NB4 (cell line): Measurements from ENCODE around the gene DNAJC5.

Experiments used
- DNase-seq: peaks from one replicate; pipeline ENCODE4 v3.0.0; 2010; ENCODE audit warnings: low read depth
- H3K4me3 ChIP-seq: one replicate; pipeline ENCODE4 v1.5.1; 2011; ENCODE audit warnings: mild to moderate bottlenecking, low read depth, low read length, moderate library complexity
- MAX ChIP-seq: IDR thresholded peaks from 2 replicates; pipeline ENCODE4 v1.6.1; 2011; ENCODE audit warnings: low read depth, low read length
- MYC ChIP-seq: IDR thresholded peaks from 2 replicates; pipeline ENCODE4 v1.6.1; 2011; ENCODE audit warnings: low read depth, low read length
- POLR2A ChIP-seq: IDR thresholded peaks from 2 replicates; pipeline ENCODE4 v1.6.1; 2011; ENCODE audit warnings: mild to moderate bottlenecking; ENCODE audit not compliant: insufficient read length; ENCODE audit errors: extremely low read depth
- TF ChIP-seq, protein P1 (sequence below): IDR thresholded peaks from one replicate; pipeline ENCODE4 v1.5.1; 2012; ENCODE audit warnings: low read depth, low read length

DNAJC5 gene

DNA sequence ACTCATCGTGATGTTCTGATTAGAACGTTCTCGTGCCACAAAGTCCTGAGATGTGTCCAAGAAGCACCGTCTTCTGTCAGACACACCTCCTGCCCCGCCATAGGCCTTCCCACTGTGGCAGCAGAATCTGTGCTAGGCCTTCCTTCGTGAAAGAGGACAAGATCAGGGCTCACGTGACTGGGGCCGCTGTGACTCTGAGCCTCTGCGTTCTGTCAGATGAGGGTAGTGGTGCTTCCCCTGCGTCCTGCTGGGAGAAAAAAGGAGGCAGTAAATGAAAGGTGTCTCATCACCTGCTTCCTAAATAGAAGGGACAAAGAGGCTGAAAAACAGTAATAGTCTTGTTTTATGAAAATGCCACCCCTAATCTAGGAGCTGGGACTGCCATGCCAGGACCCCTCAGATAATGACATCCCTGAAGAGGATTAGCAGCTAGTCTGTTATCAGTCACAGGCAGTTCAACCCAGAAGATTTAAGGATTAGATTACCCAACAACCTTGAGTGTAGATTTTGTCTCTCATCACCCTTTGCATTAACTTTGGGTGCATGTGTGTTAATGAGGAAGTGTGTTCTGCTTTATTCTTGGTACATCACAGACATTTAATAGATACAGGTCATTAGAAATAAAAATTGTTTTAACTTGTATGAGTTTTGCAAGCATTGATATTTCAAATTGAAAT, 4.1 kb downstream of the DNAJC5 start:
- TF ChIP-seq MAX, result no peak
- TF ChIP-seq, protein P1, sequence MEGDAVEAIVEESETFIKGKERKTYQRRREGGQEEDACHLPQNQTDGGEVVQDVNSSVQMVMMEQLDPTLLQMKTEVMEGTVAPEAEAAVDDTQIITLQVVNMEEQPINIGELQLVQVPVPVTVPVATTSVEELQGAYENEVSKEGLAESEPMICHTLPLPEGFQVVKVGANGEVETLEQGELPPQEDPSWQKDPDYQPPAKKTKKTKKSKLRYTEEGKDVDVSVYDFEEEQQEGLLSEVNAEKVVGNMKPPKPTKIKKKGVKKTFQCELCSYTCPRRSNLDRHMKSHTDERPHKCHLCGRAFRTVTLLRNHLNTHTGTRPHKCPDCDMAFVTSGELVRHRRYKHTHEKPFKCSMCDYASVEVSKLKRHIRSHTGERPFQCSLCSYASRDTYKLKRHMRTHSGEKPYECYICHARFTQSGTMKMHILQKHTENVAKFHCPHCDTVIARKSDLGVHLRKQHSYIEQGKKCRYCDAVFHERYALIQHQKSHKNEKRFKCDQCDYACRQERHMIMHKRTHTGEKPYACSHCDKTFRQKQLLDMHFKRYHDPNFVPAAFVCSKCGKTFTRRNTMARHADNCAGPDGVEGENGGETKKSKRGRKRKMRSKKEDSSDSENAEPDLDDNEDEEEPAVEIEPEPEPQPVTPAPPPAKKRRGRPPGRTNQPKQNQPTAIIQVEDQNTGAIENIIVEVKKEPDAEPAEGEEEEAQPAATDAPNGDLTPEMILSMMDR, result no peak
- H3K4me3 ChIP-seq, result no peak overlapping the region
- peak; percentile 79 for DNase-seq

GRCh38 chr20:63900413-63900812, 5.5 kb downstream of the DNAJC5 start:
- DNase-seq, result peak; percentile 70
- TF ChIP-seq, protein P1, result no peak
- no peak for TF ChIP-seq MYC
- TF ChIP-seq POLR2A, result no peak
- TF ChIP-seq MAX, result 0 out of 2 replicates have a peak, but pooled peaks have one; percentile 14
- H3K4me3 ChIP-seq, result peak overlapping the region; percentile 30

- peak; percentile 87 for DNase-seq
- peak overlapping the region; percentile 27 for H3K4me3 ChIP-seq
- TF ChIP-seq, protein P1, result no peak
- TF ChIP-seq MYC, result 0 out of 2 replicates have a peak, but pooled peaks have one; percentile 23
These were observed 9.1 kb downstream of the DNAJC5 start for GRCh38 chr20:63903796-63904561.

- TF ChIP-seq POLR2A, result no peak
- TF ChIP-seq MAX, result no peak
- TF ChIP-seq MYC, result no peak
- TF ChIP-seq, protein P1, result no peak
- no peak for DNase-seq
- no peak overlapping the region for H3K4me3 ChIP-seq
These were observed 13.2 kb downstream of the DNAJC5 start for GRCh38 chr20:63908008-63908682.

GRCh38 chr20:63911176-63911575, 16.2 kb downstream of the DNAJC5 start:
- H3K4me3 ChIP-seq, result no peak overlapping the region
- TF ChIP-seq, protein P1, result no peak
- TF ChIP-seq MYC, result no peak
- no peak for TF ChIP-seq POLR2A
- TF ChIP-seq MAX, result no peak
- no peak for DNase-seq
